Effector CD4-positive, alpha-beta T cell (primary cell): ENCODE results near the gene TLR2.

Experiments
- DNase-seq: peaks from one replicate; pipeline ENCODE4 v3.0.0-alpha.2; 2020
- total RNA-seq: gene quantifications from one replicate; lab custom pipeline; 2026; lab: John Stamatoyannopoulos, UW

TLR2 gene, protein sequence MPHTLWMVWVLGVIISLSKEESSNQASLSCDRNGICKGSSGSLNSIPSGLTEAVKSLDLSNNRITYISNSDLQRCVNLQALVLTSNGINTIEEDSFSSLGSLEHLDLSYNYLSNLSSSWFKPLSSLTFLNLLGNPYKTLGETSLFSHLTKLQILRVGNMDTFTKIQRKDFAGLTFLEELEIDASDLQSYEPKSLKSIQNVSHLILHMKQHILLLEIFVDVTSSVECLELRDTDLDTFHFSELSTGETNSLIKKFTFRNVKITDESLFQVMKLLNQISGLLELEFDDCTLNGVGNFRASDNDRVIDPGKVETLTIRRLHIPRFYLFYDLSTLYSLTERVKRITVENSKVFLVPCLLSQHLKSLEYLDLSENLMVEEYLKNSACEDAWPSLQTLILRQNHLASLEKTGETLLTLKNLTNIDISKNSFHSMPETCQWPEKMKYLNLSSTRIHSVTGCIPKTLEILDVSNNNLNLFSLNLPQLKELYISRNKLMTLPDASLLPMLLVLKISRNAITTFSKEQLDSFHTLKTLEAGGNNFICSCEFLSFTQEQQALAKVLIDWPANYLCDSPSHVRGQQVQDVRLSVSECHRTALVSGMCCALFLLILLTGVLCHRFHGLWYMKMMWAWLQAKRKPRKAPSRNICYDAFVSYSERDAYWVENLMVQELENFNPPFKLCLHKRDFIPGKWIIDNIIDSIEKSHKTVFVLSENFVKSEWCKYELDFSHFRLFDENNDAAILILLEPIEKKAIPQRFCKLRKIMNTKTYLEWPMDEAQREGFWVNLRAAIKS
- 4.7 reads per million, percentile 18 among the genes with 10 or more reads in this experiment for total RNA-seq

GRCh38 chr4:153684182-153684970 is at the start of gene TLR2:
TLR2 (plus strand) TSS chr4:153684280; CDS start chr4:153702908, 18,628 bp downstream.
- peak; percentile 45 for DNase-seq

DNA sequence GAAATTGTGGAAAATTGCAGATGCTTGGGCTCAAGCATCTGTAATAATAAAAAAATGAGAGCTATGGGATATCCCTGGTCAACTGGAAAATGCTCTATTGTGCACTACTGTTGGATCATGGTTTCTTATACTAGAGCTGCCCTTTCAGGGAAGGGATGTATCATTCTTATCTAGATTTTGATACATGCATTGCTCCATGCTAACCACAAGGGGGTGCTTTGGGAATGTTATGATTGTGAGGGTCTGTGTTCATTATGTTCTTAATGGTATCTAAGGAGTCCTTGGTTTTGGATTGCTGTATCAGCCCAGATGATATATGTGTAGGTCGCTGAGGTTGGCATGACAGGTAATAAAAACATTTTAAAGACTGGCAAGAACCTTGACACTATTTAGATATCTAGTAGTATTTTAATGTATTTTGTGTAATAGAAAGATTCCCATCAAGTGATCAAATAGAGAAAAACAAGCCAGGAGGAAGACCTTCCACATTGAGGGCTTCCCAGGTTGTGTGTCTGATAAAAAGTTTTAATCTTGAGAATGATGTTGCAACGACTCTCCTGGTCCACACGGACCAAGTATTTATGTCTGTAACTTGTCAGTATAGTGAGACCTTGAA is 49.2 kb upstream of the TLR2 start:
- no peak for DNase-seq

DNA sequence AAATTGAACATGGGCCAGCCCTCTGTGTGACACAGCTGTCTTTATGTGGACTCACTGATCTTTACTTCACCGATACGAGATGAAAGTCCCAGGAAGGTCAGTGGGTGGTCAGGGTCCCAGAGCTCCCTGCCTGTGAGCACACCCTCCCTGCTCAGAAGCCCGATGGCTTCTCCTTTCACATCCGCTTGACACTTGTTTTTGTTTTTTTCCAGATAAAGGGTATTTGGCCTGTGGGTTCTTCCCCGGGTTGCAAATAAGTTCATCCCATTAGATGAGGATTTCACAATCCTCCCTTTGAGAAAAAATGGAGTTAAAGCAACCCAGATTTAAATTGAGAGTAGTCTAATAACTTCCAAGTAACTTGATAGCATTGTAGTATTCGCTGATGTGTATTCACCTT is 48.2 kb upstream of the TLR2 start:
- DNase-seq: no peak

DNA sequence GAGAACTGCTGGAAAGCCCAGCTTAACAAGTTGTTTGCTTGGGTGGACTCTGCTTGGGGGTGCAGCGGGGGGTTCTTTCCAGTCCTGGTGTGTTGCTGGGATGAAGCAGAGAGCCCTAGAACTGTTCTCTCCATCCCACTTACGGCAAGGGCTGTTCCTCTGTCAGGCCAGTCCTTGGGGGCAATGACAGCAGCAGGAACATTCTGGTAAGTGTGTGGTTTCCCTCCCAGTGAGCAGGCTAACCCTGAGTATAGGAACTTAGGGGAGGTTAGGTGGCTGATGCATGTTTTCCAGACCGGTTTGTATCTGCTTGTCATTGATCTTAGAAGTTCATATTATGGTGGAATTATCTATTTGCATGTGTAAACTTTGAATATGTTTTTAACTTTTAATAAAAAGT is 46.9 kb upstream of the TLR2 start:
- no peak for DNase-seq

- DNase-seq: no peak
Observed at GRCh38 chr4:153638011-153638410, 46.1 kb upstream of the TLR2 start.

DNA sequence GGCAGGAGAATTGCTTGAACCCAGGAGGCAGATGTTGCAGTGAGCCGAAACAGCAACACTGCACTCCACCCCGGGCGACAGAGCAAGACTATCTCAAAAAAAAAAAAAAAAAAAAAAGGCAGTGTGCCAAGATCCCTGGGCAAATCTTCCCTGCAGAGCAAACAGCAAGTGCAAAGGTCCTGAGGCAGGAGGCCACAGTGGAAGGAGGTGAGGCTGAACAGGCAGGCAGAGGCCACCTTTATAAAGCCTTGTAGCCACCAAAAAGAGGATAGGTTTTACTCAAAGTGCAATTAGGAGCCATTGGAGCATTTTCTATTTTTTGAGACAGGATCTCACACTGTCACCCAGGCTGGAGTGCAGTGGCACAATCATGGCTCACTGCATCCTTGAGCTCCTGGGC is 45.1 kb upstream of the TLR2 start:
- DNase-seq: no peak

DNA sequence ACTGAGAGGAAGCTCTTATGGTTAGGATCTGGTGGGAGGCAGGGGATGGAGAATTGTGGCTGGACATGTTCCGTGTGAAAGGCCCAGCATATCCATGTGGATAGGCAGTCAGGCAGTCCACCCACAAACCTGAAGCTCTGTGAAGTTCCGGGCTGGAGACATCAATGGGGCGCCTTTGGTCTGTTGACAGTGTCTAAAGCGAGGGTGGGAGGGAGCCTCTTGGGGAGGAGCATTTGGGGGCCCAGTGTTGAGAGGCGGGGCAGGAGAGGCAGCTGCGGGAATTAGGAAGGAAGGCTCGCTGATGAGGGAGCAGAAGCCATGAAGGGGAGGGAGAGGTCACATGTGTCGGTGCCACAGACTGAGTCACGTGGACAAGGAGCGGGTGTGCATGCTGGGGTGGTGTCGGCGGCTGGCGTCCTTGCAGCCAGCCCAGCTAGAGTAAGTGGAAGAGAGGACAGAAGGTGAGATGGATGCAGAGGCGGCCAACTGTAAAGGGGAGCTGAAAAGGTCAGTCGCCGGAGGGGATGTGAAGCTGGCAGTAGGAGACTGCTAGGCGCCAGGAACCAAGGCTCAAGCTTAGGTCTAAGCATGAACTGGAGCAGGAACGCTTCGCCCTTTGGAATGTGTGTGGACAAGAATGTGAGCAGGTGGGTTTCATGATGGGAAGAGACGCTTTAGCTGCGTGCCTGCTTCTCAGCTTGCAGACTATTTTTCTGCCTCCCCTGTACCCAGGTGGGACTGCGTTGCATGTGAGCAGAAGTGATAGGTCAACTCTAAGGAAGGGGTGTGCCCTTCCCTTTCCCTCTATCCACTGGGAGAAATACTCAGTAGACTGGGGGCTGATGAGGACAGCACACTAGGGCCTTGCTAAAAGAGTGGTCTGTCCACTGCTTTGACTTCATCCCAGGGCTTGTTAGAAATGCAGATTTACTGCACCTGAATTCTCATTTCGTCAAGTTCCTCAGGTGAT is 44.0 kb upstream of the TLR2 start:
- no peak for DNase-seq

GRCh38 chr4:153641532-153641931 is 42.5 kb upstream of the TLR2 start:
- DNase-seq: no peak

DNA sequence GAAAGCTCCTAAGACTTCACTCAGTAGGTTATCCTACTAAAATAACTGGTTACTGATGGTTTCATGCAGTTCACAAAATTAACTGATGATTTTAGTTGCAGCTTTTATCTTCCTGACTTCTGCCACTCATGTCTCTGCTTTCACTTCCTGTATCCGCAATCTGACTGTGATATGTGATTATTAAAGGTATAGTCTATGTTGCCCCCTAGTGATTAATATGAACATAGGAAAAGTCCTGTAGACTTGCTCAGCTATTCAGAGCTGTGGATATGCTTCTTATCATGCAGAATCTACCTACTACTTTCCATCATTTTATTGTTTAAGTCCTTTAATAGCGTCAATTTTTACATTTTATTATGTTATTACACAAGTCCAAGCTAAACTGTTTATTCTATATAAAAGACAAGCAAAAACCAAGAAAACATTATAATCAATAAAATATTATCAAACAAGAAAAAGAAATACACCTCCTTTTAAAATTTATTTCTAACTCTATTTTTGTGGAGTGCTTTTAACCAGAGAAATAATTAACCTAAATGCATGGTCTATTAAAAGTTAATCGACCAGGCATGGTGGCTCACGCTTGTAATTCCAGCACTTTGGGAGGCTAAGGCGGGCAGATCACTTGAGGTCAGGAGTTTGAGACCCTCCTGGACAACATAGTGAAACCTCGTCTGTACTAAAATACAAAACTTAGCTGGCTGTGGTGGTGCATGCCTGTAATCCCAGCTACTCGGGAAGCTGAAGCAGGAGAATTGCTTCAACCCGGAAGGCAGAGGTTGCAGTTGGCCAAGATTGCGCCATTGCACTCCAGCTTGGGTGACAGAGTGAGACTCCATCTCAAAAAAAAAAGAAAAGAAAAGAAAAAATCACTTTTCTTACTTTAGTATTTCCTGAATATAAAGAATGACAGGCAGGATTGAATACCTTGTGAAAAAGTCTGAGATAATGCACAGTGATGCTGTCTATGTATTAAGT is 40.4 kb upstream of the TLR2 start:
- DNase-seq: no peak

- DNase-seq: no peak
Observed at GRCh38 chr4:153645183-153645582, 38.9 kb upstream of the TLR2 start.

GRCh38 chr4:153646261-153646660 is 37.8 kb upstream of the TLR2 start:
- no peak for DNase-seq

DNA sequence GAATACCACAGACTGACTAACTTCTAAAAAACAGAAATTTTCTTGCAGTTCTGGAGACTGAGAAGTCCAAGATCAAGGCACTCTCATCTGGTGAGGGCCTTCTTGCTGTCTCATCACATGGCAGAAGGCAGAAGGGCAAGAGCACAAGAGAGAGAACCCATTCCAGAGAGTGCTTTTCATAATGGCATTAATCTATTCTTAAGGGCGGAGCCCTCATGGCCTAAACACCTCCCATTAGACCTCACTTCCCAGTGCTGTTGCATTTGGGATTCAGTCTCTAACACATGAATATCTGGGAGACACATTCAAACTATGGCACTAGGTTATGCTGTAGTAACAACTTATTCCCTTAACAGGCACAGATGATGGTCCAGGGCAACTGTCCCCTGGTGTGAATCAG is 37.1 kb upstream of the TLR2 start:
- DNase-seq: no peak

DNA sequence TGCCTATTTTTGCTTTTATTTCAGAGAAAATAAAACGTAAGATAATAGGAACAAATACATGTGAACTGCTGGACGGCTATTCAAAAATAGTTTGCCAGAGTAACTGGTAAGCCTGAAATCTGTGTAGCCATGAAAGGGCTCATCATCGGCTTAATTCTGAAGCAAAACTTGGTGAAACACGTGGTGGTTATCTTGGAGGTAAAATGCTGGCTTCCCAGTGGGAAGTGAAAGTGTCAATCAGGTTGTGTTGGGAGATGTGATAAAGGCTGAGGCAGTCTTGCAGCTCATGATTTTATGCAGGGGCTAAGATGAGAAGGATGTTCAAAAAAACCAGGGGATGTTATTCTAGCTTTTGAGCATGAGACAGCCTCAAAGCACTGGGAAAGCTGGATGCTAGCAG is 36.1 kb upstream of the TLR2 start:
- DNase-seq: no peak

DNA sequence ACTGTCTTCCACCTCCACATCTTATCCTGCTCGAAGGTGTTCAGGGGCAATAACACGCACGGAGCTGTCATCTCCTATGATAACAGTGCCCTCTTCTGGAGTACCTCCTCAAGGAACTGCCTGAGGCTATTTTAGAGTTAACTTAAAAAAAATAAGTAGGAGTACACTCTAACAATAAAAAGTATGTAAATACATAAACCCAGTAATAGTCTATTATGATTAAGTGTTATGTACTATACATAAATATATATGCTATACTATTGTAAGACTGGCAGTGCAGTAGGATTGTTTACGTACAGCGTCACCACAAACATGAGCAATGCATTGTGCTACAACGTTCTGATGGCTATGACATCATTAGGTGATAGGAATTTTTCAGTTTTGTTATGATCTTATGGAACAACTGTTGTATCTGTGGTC is 34.5 kb upstream of the TLR2 start:
- no peak for DNase-seq

GRCh38 chr4:153651116-153651515 is 33.0 kb upstream of the TLR2 start:
- DNase-seq: no peak

- DNase-seq: no peak
Observed at GRCh38 chr4:153651587-153651986, 32.5 kb upstream of the TLR2 start.

DNA sequence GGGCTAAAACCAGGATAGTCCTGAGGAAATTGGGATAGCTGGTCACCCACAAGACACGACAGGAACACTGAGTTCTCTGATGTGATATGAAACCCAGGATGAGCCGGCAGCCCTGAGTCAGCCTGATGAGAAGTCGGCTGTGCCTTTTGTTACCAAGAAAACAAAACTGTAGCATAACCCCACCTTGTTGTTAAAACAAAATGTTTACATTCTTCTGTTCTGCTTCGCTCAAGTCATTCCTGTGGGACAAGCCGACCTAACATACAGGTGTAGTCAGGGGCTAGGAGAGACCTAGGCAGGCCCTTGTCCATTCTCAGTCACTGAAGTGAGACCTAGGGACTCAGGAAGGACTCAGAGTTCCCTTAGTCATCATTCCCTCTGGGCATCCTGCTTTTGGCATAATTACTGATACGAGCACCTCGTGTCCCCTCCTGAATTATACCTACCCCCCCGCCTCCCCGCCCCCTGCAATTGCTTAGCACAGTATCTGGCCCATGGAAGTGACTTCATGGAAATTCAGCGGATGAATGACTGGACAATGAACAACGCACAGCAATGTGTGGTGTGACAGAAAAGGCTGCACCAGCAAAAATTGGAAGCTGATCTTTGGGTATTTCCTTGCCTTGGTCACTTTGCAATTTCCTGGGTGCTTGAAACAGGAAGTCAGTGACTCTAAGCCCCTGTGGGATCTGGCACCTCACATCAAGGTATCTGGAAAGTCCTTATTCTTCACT is 31.9 kb upstream of the TLR2 start:
- DNase-seq: no peak

GRCh38 chr4:153655002-153655541 is 29.0 kb upstream of the TLR2 start:
- no peak for DNase-seq

GRCh38 chr4:153655928-153656327 is 28.2 kb upstream of the TLR2 start:
- no peak for DNase-seq
